HCEC 1CT (cell line): ENCODE data around the gene DOCK2.
A peak's percentile ranks its signal among the peaks of the same experiment; 100 is the strongest.
"Not testable (repeated sequence)": the region's sequence is repeated elsewhere in the genome, so short reads cannot be mapped to it uniquely, and the experiment has no call there.

Experiments
- DNase-seq: peaks from one replicate; pipeline ENCODE4 v3.0.0-alpha.2; 2017

The DOCK2 gene

GRCh38 chr5:170071748-170072147 is 434.7 kb downstream of the DOCK2 start:
- DNase-seq, result no peak

DNA sequence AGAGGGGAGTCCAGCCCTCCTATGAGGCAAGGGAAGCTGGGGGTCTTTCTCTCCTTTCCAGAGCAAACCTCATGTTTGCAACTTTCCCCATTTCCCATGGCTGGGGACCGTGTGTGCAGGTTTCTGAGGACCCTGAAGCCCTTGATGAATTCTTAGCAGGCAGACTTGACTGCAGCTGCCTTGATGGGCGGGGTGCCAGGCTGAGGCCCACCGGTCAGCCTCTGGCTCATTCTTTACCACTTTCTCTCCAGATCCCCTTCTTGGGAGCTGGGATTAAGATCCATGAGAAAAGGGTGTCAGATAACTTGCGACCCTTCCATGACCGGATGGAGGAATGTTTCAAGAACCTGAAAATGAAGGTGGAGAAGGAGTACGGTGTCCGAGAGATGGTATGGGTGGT is 438.6 kb downstream of the DOCK2 start:
- no peak for DNase-seq

DNA sequence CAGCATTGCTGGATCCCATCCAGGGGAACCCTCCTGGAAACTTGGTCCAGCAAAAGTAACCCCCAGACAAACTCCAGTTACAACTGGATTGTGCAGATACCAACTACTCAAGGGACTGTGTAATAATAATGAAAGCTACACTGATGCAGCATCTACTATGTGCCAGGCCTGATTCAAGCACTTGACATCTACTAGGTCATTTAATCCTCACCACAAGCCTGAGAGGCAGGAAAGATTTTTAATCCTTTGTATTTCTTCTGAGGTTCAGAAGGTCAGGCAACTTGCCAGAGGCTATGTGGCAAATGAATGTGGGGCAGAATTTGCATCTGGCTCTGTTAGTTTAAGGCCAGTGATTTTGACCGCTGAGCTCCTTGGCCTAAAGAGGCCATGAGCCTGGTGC is 439.1 kb downstream of the DOCK2 start:
- no peak for DNase-seq

GRCh38 chr5:170076739-170077138 is 439.7 kb downstream of the DOCK2 start:
- DNase-seq, result no peak

GRCh38 chr5:170077526-170077925 is 440.5 kb downstream of the DOCK2 start:
- DNase-seq, result no peak

- no peak for DNase-seq
These were observed 441.4 kb downstream of the DOCK2 start for GRCh38 chr5:170078458-170078857.

- no peak for DNase-seq
These were observed 441.9 kb downstream of the DOCK2 start for GRCh38 chr5:170078931-170079330.

- no peak for DNase-seq
These were observed 443.1 kb downstream of the DOCK2 start for GRCh38 chr5:170080217-170080616.

GRCh38 chr5:170080786-170081445 is 443.8 kb downstream of the DOCK2 start:
- DNase-seq, result no peak

- no peak for DNase-seq
These were observed 444.5 kb downstream of the DOCK2 start for GRCh38 chr5:170081616-170082015.

DNA sequence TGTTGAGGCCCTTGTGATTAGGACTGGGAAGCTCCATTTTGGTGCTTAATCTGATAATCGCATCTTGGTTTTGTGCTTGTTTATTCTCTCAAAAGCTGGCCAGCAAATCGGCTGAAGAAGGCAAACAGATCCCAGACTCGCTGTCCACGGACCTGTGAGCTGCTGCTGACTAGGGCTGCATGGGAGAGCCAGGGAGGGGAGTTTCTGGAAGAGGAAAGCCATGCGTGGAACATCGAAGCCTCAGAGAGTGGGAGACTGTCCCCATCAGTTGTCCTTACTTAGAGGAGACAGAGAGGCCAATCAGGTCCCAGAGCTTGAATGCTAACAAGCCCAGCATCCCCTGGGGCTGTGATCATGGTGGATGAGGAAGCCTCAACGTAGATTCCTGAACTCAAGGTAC is 445.6 kb downstream of the DOCK2 start:
- DNase-seq, result no peak

DNA sequence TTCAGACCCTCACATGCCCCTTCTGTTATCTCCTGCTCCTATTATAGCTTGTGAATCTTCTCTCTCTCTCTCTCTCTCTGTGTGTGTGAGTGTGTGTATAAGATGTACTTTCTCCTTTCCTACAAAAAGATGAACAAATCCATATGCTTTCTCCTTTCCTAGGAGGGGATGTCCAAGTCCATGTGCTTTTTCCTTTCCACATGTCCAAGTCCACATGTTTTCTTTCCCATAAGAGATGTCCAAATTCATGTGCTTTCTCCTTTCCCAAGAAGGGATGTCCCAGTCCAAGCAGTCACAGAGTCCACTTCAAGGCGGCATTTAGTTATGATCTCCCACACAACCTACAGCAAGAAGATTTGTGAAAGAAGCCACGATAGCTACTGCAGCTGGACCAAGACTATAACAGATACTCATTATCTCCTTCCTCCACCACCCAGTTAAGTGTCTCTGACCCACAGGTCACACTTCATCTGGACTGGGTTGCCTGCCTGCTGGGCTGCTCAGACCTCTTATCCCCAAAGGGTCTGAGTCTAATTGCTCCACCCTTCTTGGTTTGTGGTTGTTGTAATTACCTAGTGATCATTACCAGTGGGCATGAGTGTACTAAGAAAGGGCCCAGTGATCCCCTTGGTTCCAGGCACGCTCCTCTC is 450.2 kb downstream of the DOCK2 start:
- DNase-seq, result no peak

DNA sequence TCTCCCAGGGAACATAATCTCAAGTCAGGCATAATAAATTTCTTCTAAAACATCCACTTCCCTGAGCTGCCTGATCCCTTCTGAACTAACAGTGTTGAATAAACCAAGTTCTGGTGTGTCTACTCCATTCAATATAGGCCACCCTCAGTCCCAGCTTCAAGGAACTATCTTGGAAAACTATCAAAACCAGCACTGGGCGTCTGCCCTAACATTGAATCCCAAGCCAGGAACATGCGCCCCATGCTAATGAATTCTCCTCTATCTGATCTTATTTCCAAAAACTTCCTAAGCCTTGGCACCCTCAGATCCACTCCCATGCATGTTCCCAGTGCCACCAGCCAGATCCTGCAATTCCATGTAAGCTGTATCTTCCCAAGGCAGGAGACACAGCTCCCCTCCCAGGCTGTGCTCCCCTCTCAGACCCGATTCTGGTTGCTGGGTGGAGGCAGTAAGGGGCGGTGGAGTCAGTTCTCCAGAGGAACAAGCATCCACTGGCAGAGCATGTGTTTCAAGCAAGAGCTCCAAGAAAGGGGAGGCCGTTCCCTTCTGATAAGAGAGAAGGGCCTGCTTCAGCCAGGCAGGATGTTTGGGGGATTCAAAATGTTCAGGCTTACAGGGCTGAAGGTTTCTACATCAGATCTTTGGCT is 455.5 kb downstream of the DOCK2 start:
- no peak for DNase-seq

- DNase-seq, result not testable (repeated sequence)
These were observed 457.3 kb downstream of the DOCK2 start for GRCh38 chr5:170094329-170094728.

DNA sequence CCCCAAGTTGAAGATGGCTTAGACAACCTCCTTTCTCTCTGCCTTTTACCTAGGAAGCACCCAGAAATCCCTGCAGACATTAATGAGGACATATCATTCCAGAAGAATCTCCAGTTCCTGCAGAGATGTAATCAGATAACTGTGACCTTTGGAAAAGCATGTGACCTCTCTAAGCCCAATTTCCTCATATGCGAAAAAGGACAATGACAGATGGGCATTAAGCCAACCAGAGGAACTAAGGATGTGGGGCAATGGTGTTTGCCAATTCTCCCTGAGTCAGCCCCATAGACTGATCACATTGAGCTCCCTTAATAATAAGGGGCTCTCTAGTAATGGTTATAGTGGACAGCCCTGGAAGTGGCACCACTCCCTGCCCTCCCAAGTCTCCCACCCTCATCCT is 458.6 kb downstream of the DOCK2 start:
- no peak for DNase-seq

- no peak for DNase-seq
These were observed 460.9 kb downstream of the DOCK2 start for GRCh38 chr5:170097934-170098333.

DNA sequence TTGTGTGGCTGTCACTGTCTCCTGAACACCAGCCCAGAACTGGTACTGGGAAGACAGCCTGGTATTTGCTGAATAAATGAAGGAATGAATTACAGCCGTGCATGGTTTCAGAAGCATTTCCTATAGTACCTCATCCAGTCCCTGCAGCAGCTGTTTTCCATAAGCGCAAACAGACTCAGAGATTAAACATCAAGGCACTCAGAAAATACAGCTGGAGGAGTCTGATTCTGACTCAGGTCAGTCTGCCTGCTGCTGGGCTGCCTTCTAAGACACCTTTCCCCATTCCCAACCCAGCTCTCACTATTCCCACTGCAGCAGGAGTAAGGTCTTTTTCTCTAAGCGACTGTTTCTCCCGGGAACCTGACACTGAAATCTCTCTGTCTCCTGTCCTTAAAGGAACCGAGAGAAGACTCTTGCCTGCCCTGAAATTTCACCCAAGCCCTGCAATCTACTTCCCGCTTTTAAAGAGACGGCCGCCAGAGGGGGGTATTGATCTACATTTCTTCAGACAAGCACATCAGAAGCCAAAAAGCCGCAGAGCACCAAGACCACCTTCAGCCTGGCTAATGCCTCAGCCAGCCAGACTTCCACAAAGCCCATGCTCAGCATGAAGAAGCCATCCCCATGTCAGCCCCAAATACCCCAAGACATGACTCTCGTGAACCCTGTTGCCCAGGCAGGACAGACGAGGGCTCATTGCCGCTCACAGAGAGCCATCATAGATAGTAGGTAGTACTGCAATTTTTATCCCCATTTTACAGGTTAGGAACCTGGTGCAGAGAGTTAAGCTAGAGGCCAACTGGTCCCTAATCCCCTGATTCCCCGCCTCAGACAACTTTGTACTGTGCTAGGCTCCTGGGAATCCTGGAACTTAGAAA is 463.2 kb downstream of the DOCK2 start:
- DNase-seq, result peak; percentile 49

GRCh38 chr5:170103447-170103846 is 466.4 kb downstream of the DOCK2 start:
- no peak for DNase-seq

DNA sequence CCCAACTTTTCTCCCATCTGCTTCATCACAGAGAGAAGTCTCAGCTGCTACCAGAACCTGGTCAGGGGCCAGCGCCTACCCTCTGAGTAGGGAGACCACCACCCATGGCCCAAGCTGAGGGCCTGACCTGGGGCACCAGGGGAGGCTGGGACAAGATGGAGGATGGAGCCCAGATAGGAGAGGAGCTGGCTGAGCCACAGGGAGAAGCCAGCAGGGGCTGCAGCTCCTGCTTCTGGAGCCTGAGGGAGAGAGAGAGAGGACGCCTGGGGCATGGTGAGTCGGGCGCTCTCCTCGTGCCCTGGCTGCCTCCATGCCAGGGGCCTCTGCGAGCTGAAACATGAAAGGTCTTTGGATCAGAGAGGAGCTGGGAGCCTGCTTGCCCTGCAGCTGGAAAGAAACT is 467.2 kb downstream of the DOCK2 start:
- DNase-seq, result no peak

DNA sequence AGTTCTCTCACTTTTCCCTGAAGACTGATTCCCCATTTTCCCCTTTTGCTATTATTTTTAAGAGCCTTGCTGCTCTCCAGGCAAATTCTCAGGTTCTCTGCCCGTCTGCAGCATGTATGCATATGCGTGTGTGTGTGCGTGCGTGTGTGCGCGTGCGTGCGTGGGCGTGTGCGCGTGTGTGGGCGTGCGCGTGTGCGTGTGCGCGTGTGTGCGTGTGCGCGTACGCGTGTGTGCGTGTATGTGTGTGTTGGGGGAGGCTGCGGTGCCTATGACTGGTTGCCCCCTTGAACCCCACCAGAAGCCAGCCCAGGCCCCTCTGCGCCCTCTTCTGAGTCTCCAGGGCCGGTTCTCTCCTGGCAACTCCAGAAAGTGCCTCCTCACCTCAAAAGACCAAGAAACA is 467.6 kb downstream of the DOCK2 start:
- DNase-seq, result no peak

- DNase-seq, result no peak
These were observed 468.9 kb downstream of the DOCK2 start, which contains the start of gene FOXI1 for GRCh38 chr5:170105642-170106611. FOXI1 (plus strand) TSS chr5:170105897; CDS start chr5:170105958, 61 bp downstream.

- DNase-seq, result no peak
These were observed 470.6 kb downstream of the DOCK2 start for GRCh38 chr5:170107674-170108073.
